ENCODE results near the gene HCAR3. TPM values are rescaled to one million over a fixed set of nuclear protein-coding genes. Genes with fewer than 3 reads are reported as not detected.
"Not testable (repeated sequence)": the region's sequence is repeated elsewhere in the genome, so short reads cannot be mapped to it uniquely, and the experiment has no call there.

The HCAR3 gene
- total RNA-seq: under 1 TPM in 1 of 4 donors, not detected in 3; 0.42 TPM

DNA sequence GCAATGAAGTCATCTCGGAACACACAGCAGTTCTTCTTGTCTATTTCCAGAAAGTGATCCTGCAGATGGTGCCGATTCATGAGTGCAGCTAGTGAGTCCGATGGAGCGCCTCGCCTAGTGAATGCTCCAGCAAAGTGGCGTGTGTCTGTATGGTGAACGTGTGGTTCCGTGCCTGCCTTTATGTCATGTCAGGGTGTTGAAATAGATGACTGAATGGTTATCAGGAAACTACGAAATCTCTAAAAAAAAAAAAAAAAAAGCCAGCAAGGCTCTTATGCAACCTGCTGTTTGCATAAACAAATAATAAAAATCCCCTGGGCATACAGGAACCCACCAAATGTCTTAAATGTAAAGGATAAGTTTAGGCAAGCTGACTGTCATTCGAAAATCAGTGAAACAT lies at the start of gene HCAR3:
HCAR3 (minus strand) TSS at position 154 of the 400 bp plus-strand sequence; CDS start at position 80, 74 bp downstream.
- H3K4me1 ChIP-seq: peaks cover 0 to 19% (median 2%) of the 10 kb centered on the region in 4 donors
- DNase-seq (ENCODE audit: low spot score in 2 of 2); H3K27ac ChIP-seq; H3K27me3 ChIP-seq; H3K9me3 ChIP-seq; H3K36me3 ChIP-seq; H3K4me3 ChIP-seq: not testable (repeated sequence)
- 90 to 93% methylated on average over 10 of the region's 10 CpGs for WGBS, 2 donors

DNA sequence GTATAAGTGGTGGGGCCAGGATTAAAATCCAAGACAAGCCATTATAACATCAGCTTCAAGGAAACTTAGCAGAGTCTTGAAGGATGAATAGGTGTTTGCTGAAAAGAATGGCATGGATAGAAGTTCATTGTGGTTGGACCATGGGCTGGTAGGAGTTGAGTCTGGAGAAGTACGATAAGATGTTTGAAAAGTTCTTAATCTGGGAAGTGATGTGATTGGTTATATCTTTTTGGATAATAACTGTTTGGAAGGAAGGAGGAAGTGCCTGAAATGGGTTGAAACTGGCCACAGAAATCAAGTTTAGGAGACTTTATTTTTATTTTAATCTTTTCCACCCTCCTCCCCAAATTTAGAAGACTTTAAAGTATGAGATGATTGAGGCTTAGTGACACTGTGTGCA lies 41.0 kb upstream of the HCAR3 start:
- Histone ChIP-seq H3K9me3 (no peaks in the 10 kb centered on the region), H3K36me3 (peaks cover 0 to 70% (median 26%) of the 10 kb centered on the region in 3 donors), H3K27me3 (no peaks in the 10 kb centered on the region), H3K4me3 (no peak overlapping the region), H3K27ac (no peak overlapping the region), H3K4me1 (peaks cover 0 to 37% (median 12%) of the 10 kb centered on the region in 4 donors)
- no peak for DNase-seq (ENCODE audit: low spot score in 2 of 2)
- 85 to 92% methylated on average over 1 of the region's 1 CpG for WGBS, 2 donors
- TF ChIP-seq, protein P1, sequence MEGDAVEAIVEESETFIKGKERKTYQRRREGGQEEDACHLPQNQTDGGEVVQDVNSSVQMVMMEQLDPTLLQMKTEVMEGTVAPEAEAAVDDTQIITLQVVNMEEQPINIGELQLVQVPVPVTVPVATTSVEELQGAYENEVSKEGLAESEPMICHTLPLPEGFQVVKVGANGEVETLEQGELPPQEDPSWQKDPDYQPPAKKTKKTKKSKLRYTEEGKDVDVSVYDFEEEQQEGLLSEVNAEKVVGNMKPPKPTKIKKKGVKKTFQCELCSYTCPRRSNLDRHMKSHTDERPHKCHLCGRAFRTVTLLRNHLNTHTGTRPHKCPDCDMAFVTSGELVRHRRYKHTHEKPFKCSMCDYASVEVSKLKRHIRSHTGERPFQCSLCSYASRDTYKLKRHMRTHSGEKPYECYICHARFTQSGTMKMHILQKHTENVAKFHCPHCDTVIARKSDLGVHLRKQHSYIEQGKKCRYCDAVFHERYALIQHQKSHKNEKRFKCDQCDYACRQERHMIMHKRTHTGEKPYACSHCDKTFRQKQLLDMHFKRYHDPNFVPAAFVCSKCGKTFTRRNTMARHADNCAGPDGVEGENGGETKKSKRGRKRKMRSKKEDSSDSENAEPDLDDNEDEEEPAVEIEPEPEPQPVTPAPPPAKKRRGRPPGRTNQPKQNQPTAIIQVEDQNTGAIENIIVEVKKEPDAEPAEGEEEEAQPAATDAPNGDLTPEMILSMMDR (IDR thresholded peaks at IDR 0.05): no peak
- TF ChIP-seq POLR2A (IDR thresholded peaks at IDR 0.05): no peak
- TF ChIP-seq EP300 (IDR thresholded peaks at IDR 0.05): no peak

DNA sequence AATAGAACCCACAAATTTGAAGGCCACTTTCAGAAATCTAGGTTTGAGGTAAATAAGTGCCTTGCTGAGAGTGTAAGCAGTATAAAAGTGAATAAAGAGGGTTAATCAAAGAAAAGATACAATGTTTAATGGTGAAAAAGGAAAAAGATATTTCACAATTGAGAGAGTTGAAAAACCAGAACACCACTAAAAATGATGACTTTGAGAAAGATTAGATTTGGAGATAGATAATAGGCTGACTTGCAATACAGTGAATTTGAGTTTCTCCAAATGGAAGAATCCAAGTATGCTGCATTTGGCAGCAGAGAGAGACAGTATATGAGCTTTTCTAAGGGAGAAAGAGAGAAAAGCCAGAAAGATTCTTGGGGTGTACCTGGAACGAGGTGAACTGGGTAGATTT lies 38.2 kb upstream of the HCAR3 start:
- Histone ChIP-seq H3K4me1 (peaks cover 0 to 44% (median 12%) of the 10 kb centered on the region in 4 donors), H3K9me3 (no peaks in the 10 kb centered on the region), H3K27ac (no peak overlapping the region), H3K4me3 (no peak overlapping the region), H3K27me3 (no peaks in the 10 kb centered on the region), H3K36me3 (peaks cover 0 to 49% (median 26%) of the 10 kb centered on the region in 3 donors)
- WGBS, 2 donors: 97 to 100% methylated on average over 1 of the region's 1 CpG
- TF ChIP-seq EP300 (IDR thresholded peaks at IDR 0.05) (no peak), POLR2A (IDR thresholded peaks at IDR 0.05) (no peak)
- TF ChIP-seq, protein P1 (IDR thresholded peaks at IDR 0.05): no peak
- DNase-seq (ENCODE audit: low spot score in 2 of 2): no peak

DNA sequence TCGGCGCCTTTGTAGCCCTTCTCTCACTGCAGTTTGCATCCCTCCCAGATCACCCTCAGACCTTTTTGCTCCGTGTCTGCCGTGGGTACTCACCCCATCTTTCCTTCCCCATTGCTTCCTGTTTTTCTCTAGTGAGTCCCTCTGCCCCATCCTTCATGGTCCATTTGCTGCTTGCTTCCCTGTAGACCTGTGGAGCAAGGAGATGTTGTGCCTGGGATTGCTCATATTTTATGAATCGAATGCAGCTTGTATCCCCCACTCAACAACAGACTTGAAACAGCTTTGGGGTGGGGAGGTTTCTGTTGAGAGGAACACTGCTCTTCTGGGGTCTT lies 36.7 kb upstream of the HCAR3 start:
- no peaks in the 10 kb centered on the region for H3K9me3 ChIP-seq
- no peak for DNase-seq (ENCODE audit: low spot score in 2 of 2)
- peak overlapping the region; percentile 55 to 89 (median 85) for H3K27ac ChIP-seq
- 4 to 7% methylated on average over 5 of the region's 5 CpGs for WGBS, 2 donors
- peak overlapping the region; percentile 70 to 86 (median 78) for H3K4me3 ChIP-seq
- peaks cover 0 to 34% (median 19%) of the 10 kb centered on the region in 3 donors for H3K36me3 ChIP-seq
- H3K4me1 ChIP-seq: peaks cover 0 to 39% (median 12%) of the 10 kb centered on the region in 4 donors
- H3K27me3 ChIP-seq: no peaks in the 10 kb centered on the region
- TF ChIP-seq POLR2A (IDR thresholded peaks at IDR 0.05): no peak
- TF ChIP-seq EP300 (IDR thresholded peaks at IDR 0.05): no peak
- TF ChIP-seq, protein P1 (IDR thresholded peaks at IDR 0.05): no peak

DNA sequence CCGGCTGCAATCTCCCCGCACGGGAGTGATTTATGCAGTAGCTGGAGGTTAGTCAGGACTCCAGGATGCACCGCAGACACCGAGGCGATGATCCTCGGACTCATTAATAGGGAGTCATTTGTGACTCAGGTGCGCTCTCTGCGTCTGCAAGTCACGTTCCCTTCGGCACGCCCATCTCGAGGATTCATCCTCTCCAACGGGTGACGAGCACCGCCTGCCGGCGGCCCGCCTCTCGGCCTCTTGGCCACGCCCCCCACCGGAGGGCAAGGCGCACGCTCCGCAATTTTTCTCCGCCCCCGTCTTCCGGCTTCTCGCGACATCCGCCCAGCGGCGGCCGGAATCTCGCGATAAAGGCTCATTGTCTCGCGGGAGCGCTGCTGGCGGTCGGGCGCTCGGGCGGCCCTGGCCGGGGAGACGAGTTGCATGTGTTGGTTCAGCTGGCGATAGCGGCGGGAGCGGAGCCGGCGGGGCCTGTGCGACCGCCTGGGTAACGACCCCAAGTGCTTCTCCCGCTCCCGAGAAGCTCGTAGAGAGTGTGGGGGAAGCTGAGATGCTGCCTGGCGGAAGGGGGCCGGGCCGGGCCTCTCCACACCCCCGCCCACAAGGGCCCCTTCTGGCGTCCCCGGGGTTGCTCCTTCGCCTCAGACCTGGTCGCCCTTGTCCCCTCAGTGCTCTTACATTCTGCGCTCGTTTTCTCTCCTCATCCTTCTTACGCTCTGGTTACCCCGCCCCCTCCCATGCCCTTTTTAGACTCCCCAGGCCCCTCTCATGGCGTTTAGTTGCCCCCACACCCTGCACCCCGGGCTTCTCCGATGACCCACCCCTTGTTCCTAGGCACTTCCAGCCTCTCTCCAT lies 36.1 kb upstream of the HCAR3 start, which contains the start of gene DENR:
DENR (plus strand) TSS at position 361 of the 855 bp plus-strand sequence. CDS start 878 bp downstream, outside the sequence.
- Histone ChIP-seq H3K4me3 (peak within 1 kb of the TSS; percentile 70 to 86 (median 78)), H3K27ac (peak within 1 kb of the TSS; percentile 55 to 89 (median 85)), H3K4me1 (peaks cover 0 to 38% (median 12%) of the 10 kb centered on the region in 4 donors), H3K27me3 (no peaks in the 10 kb centered on the region), H3K9me3 (no peaks in the 10 kb centered on the region), H3K36me3 (peaks cover 0 to 28% (median 13%) of the 10 kb centered on the region in 3 donors)
- WGBS, 2 donors: 0 to 1% methylated on average over 50 to 73 of the region's 73 CpGs
- DNase-seq (ENCODE audit: low spot score in 2 of 2): peak; percentile 96
- TF ChIP-seq EP300 (IDR thresholded peaks at IDR 0.05) (peak; percentile 89 to 96), POLR2A (IDR thresholded peaks at IDR 0.05) (peak; percentile 62 to 74)
- TF ChIP-seq, protein P1 (IDR thresholded peaks at IDR 0.05): peak; percentile 88 to 97 (median 89)

DNA sequence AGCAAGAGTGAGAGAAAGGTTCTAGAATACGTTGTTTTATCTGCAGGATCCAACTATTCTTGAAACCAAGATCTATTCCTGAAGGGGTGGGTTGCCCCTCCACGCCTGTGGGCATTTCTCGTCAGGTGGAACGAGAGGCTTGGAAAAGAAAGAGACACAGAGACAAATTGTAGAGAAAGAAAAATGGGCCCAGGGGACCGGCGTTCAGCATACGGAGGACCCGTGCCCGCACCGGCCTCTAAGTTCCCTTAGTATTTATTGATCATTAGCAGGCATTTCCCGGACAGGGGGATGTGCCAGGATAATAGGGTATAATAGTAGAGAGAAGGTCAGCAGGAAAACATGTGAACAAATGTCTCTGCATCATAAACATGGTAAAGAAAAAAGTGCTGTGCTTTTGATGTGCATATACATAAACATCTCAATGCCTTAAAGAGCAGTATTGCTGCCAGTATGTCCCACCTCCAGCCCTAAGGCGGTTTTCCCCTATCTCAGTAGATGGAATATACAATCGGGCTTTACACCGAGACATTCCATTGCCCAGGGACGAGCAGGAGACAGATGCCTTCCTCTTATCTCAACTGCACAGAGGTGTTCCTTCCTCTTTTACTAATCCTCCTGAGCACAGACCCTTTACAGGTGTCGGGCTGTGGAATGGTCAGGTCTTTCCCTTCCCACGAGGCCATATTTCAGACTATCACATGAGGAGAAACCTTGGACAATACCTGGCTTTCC lies 34.3 kb upstream of the HCAR3 start:
- H3K9me3 ChIP-seq; DNase-seq (ENCODE audit: low spot score in 2 of 2); H3K27me3 ChIP-seq; H3K4me3 ChIP-seq; H3K27ac ChIP-seq: not testable (repeated sequence)
- 83 to 85% methylated on average over 17 of the region's 17 CpGs for WGBS, 2 donors
- H3K36me3 ChIP-seq: peaks cover 0 to 11% (median 0%) of the 10 kb centered on the region in 3 donors
- H3K4me1 ChIP-seq: peaks cover 0 to 26% (median 12%) of the 10 kb centered on the region in 4 donors
